Frontal cortex (tissue), 4 donors: Measurements from ENCODE around the gene C2CD4D. TPM values are rescaled to one million over a fixed set of nuclear protein-coding genes. Genes with fewer than 3 reads are reported as not detected.
"Not testable (repeated sequence)": the region's sequence is repeated elsewhere in the genome, so short reads cannot be mapped to it uniquely, and the experiment has no call there.

Source experiments
- DNase-seq, 2 donors: peaks; one replicate each; pipeline ENCODE4 v3.0.0; 2012; ENCODE audit warnings: low spot score in 2 of 2
- FAIRE-seq: peaks from 2 replicates; lab custom pipeline; 2012; peaks lifted over from hg19 to GRCh38; lab: Jason Lieb, UNC
- total RNA-seq: library from RNA; depleted of rRNA; stranded (reverse); fragments of >200 nt; gene quantifications from one replicate; pipeline ENCODE4 v1.2.3, GENCODE V29; 2014
- donor health status: control.
- donor health status: control.
- donor health status: control.

Gene C2CD4D
- under 0.01 TPM for total RNA-seq

DNA sequence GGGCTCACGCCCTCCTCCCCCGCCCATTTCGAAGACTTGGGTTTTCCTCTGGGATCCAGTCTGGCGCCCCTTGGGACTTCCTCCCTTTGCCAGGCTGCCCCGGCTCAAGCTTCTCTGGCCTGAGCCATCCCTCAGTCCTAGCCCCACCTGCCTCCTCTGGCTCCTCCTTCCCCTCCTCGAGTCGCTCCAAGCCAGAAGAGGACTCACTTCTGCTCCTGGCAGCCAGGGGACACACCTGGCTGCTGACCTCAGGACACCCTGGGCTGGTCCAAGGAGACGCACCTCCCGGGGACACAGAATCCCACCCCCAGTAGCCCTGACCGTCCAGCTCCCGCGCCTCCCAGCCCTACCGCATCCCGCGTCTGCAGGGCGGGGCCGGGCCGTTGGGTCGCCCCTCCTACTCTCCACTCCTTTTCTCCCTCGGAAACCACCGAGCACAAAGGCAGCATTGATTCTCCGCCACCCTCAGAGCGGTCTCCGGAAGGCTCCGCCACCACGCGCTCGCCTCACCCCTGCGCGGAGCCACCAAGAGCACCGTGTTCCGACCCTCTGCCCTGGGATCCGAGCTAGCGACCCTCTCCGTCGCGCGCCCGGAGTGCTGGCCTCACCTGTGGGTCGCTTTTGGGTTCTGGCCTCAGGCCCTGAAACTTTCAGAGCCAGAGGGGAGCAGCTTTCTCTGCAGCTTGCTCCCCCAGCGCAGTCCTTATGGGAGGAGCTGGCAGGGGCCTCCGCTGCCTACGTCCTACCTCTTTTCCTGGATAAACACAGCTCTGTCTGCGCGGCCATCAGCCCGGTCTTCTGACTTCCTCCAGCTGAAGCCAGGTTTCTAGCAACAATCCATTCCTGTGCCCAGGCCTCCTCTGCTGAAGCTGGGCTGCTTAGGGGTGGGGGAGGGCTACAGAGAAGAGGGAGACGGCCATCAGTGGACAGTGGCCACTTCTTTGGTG is at the start of gene C2CD4D:
Gene C2CD4D (minus strand): TSS at position 364 of the 947 bp plus-strand sequence. CDS start 831 bp downstream, outside the sequence.
- no peak for FAIRE-seq

DNA sequence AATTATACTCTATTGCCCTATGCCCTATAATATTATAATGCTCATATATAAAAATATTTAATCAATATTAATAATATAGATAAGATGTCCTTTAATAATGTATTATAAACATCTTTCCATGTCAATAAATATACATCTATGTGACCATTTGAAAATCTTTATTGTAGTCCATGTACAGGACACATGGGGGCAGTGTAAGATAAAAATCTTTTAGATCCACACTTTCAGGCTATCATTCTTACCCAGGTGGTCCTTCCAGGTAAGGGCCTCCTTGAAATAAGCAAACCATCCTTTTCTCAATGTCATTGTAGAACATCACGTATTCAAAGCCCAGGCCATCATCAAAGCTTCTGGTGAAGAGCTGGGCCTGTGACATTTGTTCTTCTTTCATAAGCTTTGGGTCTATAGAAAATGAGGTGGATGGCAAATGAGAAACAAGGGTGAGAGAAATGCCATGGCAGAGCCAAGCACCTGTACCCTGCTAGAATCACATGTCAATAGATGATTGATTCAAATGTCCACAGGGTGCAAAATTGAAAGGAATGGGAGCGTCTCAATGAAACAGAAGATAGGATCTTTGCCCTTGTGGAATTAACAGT is 49.5 kb upstream of the C2CD4D start:
- no peak for FAIRE-seq
- no peak for DNase-seq

More for the DNA sequence above, at the start of gene C2CD4D:
- DNase-seq, result peak; percentile 78 to 85

DNA sequence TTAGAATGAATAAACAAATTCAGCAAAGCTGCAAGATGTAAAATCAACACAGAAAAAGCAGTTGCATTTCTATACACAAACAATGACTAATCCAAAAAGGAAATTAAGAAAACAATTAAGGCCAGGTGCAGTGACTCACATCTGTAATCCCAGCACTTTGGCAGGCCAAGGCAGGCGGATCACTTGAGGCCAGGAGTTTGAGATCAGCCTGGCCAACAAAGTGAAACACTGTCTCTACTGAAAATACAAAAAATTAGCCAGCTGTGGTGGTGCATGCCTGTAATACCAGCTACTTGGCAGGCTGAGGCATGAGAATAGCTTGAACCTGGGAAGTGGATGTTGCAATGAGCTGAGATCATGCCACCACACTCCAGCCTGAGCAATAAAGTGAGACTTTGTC is 47.4 kb upstream of the C2CD4D start:
- DNase-seq, result no peak
- no peak for FAIRE-seq

DNA sequence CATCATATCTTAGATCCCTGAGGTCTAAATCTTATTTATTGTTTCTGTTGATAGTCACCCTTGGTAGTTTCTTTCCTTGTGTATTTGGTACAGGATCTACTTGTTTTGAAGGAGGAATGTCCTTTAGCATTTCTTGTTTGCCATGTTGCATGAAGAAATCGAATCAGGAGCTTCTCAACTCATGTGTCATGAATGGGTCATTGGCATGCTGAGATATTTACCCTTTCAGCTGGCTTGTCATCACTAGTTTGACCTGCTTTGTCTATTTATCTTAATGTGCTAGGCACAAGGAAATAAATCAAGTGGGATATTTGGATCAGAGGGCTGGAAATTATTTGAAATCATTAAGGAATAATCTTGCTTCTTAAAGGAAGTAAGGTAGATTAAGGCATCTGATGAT is 45.9 kb upstream of the C2CD4D start:
- DNase-seq (no peak), FAIRE-seq (no peak)

DNA sequence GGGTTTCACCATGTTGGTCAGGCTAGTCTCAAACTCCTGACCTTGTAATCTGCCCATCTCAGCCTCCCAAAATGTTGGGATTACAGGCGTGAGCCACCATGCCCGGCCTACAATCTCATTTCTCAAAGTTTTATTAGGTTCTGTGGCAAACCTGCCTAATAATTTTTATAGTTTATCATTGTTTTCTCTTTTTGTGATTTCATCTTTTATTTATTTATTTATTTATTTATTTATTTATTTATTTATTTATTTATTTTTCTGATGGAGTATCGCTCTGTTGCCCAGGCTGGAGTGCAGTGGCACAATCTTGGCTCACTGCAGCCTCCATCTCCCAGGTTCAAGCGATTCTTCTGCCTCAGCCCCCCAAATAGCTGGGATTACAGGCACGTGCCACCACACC is 45.3 kb upstream of the C2CD4D start:
- DNase-seq, FAIRE-seq: not testable (repeated sequence)

DNA sequence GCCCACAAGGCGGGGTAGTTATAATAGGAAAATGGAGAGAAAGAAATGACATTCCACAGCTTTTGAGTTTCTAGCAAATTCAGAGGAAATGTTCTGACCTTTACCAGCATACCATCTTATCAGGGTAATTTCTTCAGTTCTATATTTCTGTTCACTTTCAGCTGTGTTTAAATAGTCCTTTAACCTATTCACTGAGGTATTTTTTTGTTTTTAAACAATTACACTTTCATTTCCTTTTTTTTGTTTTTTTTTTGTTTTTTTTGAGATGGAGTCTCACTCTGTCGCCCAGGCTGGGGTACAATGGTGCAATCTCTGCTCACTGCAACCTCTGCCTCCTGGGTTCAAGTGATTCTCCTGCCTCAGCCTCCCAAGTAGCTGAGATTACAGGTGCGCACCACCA is 44.8 kb upstream of the C2CD4D start:
- not testable (repeated sequence) for FAIRE-seq, DNase-seq

DNA sequence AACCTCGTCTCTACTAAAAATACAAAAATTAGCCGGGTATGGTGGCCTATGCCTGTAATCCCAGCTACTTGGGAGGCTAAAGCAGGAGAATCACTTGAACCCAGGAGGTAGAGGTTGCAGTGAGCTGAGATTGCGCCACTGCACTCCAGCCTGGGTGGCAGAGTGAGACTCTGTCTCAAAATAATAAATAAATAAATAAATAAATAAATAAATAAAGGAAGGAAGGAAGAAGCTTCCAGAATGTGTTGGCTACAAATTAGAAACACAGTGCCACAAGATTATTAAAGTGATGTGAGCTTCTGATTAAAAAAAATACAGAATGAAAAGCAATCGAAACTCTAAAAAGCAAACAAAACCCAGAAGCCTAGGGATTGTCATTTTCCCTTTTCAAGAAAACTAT is 44.3 kb upstream of the C2CD4D start:
- not testable (repeated sequence) for DNase-seq, FAIRE-seq

DNA sequence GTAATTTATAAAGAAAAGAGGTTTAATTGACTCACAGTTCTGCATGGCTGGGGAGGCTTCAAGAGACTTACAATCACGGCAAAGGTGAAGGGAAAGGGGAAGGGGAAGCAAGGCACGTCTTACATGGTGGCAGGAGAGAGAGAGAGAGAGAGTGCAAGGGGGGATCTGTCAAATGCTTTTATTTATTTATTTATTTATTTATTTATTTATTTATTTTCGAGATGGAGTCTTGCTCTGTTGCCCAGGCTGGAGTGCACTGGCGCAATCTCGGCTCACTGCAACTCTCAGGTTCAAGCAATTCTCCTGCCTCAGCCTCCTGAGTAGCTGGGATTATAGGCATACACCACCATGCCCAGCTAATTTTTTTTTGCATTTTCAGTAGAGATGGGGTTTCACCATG is 43.3 kb upstream of the C2CD4D start:
- not testable (repeated sequence) for FAIRE-seq, DNase-seq

DNA sequence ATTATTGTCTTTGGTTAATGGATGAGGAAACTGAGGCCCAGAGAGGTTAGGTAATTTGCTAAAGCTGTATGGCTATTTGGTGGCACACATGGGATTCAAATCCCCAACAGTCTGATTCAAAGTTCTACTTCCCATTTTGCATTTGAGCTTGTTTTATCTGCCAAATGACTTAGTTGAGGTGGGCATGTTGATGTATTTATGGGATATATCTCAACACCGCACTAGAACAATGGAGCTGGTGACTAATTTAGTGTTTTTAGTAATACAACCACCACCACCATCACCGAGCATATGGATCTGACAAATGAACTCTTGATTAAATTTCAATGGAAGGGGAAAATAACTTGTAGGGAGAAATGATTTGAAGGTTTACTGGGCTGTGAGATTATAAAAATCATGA is 42.8 kb upstream of the C2CD4D start:
- FAIRE-seq (no peak), DNase-seq (no peak)

DNA sequence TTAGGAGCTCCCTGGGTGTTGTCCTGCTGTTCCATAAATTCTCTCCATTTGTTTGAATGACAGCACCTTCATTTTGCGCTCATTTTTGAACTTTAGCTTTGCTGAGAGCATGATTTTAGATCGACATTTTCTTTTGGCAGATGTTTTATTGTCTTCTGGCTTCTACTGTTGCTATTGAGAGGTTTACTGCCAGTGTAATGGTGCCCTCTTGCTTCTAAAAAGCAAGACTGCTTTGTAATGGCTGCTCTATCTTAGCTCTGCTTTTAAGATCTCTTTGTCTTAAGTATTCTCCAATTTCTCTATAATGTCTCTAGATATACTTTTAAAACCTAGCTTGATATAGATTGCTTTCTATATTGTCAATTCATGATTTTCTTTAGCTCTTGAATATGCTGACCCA is 41.9 kb upstream of the C2CD4D start:
- FAIRE-seq (peak; percentile 6), DNase-seq (no peak)

DNA sequence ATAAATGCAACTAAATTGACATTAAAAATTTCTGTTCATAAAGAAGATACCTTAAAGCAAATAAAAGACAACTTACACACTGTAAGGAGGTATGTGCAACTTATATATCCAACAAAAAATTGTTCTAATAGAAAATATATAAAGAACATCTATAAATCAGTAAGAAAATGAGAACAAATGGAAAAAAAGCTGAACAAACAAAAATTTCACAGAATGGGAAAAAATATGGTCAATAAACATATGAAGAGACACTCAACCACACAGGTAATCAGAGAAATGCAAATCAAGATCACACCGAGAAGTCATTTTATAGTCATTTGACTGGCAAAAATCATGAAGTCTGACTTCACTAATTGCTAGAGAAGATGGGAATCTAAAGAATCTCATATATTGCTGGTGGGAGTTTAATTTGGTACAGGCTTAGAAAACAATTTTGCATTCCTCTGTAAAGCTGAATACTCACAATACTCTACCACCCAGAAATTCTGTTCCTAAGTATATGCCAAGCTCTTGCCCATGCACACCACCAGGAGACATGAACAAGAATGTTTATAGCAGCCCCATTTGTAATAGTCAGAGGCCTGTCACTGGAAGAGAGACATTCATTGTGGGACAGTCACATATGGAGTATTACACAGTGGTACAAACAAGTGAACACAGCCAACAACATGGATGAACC is 35.9 kb upstream of the C2CD4D start:
- DNase-seq (no peak), FAIRE-seq (no peak)

DNA sequence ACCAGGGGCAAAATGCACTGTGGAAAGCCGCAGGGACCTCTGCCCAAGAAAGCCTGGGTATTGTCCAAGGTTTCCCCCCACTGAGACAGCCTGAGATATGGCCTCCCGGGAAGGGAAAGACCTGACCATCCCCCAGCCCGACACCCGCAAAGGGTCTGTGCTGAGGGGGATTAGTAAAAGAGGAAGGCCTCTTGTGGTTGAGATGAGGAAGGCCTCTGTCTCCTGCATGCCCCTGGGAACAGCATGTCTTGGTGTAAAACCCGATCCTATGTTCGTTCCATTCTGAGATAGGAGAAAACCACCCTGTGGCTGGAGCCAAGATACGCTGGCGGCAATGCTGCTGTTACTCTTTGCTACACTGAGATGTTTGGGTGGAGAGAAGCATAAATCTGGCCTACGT is 33.2 kb upstream of the C2CD4D start:
- FAIRE-seq, DNase-seq: not testable (repeated sequence)

DNA sequence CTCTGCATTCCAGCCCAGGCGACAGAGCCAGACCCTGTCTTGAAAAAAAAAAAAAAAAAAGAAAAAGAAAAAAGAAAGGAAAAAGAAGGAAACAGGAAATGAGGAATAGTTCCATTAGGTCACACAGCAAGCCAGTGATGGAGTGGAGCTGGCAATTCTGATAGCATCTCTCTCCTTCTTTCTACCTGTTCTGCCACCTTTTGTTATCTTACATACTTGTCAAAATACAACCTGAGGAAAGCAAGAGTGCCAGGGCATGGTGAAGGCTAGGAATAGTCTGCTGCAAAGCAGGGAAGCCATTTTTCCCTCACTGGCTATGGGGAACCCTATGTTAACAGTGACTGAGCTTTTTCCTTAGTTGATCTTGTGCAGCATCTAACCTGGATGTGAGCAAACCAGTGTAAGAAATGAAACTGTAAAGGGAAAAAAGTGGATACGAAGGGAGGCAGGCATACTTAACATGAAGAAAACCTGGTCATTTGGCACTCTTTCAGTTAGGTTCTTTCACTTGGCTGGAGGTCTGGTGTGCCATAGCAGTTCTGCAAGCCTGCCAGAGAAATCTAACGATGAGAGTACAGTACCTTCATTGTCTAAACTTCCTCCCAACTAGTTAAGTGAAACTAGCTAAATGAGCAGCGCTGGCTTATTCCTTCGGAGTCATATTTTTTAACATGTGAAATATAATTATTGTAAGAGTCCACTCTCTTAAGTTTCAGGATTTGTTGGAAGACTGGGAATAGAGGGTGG is 31.8 kb upstream of the C2CD4D start:
- FAIRE-seq, result no peak
- no peak for DNase-seq

DNA sequence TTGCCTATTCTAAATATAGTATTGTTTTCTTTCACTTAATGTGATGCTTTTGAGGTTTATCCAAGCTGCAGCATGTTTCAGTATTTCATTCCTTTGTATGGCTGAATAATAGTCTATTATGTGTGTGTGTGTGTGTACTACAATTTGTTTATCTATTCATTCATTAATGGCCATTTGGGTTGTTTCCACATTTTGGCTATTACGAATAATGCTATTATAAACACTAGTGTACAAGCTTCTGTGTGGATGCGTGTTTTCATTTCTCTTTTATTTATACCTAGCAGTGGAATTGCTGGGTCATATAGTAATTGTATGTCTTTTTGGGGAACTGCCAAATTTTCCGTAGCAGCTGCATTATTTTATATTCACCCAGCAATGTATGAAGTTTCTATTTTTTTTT is 28.9 kb upstream of the C2CD4D start:
- DNase-seq (no peak), FAIRE-seq (no peak)

DNA sequence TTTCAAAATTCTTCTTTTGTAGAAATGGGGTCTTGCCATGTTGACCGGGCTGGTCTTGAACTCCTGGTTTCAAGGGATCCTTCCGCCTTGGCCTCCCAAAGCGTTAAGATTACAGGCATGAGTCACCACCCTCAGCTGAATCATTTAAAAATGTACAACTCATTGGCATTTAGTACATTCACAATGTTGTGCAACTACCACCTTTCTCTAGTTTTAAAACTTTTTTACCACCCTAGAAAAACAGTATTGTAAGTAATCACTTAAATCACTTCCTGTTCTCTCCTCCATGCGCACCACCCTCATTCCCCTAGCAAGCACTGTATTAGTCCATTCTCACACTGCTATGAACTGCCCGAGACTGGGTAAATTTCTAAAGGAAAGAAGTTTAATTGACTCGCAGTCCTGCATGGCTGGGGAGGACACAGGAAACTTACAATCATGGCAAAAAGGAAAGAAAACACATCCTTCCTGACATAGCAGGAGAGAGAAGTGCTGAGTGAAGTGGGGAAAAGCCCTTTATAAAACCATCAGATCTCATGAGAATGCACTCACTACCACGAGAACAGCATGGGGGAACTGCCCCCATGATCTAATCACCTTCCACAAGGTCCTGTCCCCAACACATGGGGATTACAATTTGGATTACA is 28.3 kb upstream of the C2CD4D start:
- no peak for FAIRE-seq
- DNase-seq, result no peak

DNA sequence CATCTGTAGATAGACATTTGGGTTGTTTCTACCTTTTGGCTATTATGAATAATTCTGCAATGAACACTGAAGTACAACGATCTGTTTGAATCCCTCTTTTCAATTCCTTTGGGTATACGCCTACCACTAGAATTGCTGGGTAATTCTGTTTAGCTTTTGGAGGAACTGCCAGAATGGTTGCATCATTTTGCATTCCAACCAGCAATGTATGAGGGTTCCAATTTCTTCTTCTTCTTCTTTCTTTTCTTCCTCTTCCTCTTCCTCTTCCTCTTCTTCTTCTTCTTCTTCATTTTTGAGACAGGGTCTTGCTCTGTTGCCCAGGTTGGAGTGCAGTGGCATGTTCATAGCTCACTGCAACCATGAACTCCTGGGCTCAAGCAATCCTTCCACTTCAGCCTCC is 27.7 kb upstream of the C2CD4D start:
- no peak for FAIRE-seq
- DNase-seq, result no peak

DNA sequence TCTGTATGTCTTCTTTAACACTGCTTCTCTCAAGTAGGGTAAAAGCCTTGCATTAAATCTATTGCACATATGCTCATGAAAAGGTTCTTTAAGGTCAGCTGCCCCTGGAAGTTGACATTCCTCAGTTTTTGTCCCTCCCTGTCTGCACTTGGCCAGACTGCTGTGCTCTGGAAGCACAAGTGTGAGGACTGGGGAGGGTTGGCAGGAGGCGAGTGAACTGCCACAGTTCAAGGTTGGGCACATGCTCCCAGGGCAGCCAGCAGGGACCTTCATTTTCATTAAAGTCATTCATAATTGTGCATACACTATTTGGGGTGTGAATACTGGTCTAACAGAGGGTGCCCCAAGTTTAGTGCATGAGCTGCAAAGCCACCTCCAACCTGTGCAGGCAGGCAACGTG is 24.8 kb upstream of the C2CD4D start:
- FAIRE-seq (no peak), DNase-seq (no peak)

DNA sequence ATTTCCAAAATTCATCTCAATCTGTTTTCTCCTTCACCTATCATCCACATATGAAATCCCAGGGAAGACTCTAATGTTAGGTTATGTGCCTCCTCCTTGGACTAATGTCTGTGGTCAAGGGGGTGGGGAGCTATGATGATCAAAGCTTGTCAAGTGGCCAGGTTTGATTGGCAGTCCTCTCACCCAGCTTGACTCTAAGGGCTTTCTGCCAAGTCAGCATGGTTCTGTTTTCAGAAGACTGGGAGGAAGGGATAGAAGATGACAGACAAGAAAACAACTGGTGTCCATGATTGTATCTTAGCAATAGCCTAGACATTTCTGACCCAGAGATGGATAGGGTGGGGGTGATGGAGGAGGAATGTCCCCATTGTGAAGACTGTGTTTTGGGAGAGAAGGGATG is 23.0 kb upstream of the C2CD4D start:
- FAIRE-seq (no peak), DNase-seq (no peak)

DNA sequence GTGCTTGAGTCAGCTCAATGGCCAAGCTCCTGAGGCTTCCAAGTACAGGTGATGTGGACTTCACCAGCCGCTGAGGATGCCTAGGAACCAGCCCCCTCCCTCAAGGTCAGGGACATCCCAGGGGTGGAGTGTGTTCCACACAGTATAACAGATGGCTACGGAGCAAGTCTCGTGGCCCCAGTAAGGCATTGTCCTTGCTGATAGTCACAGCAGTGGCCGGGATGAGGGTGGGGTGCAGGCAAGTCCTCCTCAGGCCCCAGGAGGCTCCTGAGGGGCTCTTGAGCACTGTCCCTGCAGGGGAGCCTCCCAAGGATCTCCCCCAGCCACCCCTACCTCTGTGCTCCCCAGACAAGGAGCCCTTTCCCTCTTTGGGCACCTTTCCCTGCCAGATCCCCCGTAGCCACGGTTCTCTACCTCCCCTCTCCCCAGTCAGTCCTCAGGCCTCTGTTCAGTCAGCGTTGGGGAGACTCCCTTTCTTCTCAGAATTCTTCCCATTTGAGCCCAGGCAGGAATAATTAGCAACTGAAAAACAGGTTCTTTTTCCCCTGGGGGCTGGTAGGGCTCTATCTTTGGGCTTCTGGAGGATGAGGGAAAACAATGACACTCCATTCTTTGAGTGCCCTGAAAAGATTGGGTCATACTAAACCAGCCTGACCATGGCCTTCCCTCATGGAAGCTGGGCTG is 21.0 kb upstream of the C2CD4D start:
- no peak for FAIRE-seq
- DNase-seq, result no peak
